ENCODE data around the gene ZNF587. TPM values are rescaled to one million over a fixed set of nuclear protein-coding genes. Genes with fewer than 3 reads are reported as not detected.
A peak's percentile ranks its signal among the peaks of the same experiment; 100 is the strongest.
"Not testable (repeated sequence)": the region's sequence is repeated elsewhere in the genome, so short reads cannot be mapped to it uniquely, and the experiment has no call there.

ZNF587 gene
- total RNA-seq: 10 to 100 TPM; 18.3 to 29.7 TPM

- not testable (repeated sequence) for H3K4me1 ChIP-seq (ENCODE audit: control insufficient read depth in 1 of 2, low read depth in 2 of 2); DNase-seq (ENCODE audit: low spot score); H3K27me3 ChIP-seq (replicated peaks; ENCODE audit: insufficient read depth)
- peak within 1 kb of the TSS; percentile 81 for H3K4me3 ChIP-seq
- H3K9me3 ChIP-seq: peaks cover 12% of the 10 kb centered on the region
- peak; percentile 83 for ATAC-seq (ENCODE audit: insufficient number of reproducible peaks, low FRiP score, low read depth)
- H3K36me3 ChIP-seq: peaks cover 11% of the 10 kb centered on the region
- H3K27ac ChIP-seq: peak within 1 kb of the TSS in 1 of 2 donors; percentile 57
These were observed at the start of gene ZNF587 for GRCh38 chr19:57849666-57850473. ZNF587 (plus strand) TSS chr19:57849859; CDS start chr19:57850039, 180 bp downstream.

- ATAC-seq (ENCODE audit: insufficient number of reproducible peaks, low FRiP score, low read depth): no peak
- DNase-seq (ENCODE audit: low spot score): no peak
- no peaks in the 10 kb centered on the region for H3K36me3 ChIP-seq
- peaks cover 5 to 13% of the 10 kb centered on the region in 2 donors for H3K4me1 ChIP-seq (ENCODE audit: control insufficient read depth in 1 of 2, low read depth in 2 of 2)
- H3K9me3 ChIP-seq: no peaks in the 10 kb centered on the region
- no peak for TF ChIP-seq CTCF (IDR thresholded peaks at IDR 0.05)
- H3K4me3 ChIP-seq: no peak overlapping the region
- no peak overlapping the region for H3K27ac ChIP-seq
- no peaks in the 10 kb centered on the region for H3K27me3 ChIP-seq (replicated peaks; ENCODE audit: insufficient read depth)
These were observed 49.0 kb upstream of the ZNF587 start for GRCh38 chr19:57800696-57801095.

GRCh38 chr19:57802269-57802668, 47.4 kb upstream of the ZNF587 start:
- DNase-seq (ENCODE audit: low spot score): no peak
- no peaks in the 10 kb centered on the region for H3K9me3 ChIP-seq
- H3K36me3 ChIP-seq: no peaks in the 10 kb centered on the region
- no peaks in the 10 kb centered on the region for H3K27me3 ChIP-seq (replicated peaks; ENCODE audit: insufficient read depth)
- TF ChIP-seq CTCF (IDR thresholded peaks at IDR 0.05): no peak
- peaks cover 5 to 13% of the 10 kb centered on the region in 2 donors for H3K4me1 ChIP-seq (ENCODE audit: control insufficient read depth in 1 of 2, low read depth in 2 of 2)
- no peak overlapping the region for H3K4me3 ChIP-seq
- H3K27ac ChIP-seq: no peak overlapping the region
- no peak for ATAC-seq (ENCODE audit: insufficient number of reproducible peaks, low FRiP score, low read depth)

GRCh38 chr19:57803265-57803593, 46.4 kb upstream of the ZNF587 start:
- ATAC-seq (ENCODE audit: insufficient number of reproducible peaks, low FRiP score, low read depth): no peak
- H3K36me3 ChIP-seq: peaks cover 8% of the 10 kb centered on the region
- DNase-seq (ENCODE audit: low spot score): no peak
- no peak for TF ChIP-seq CTCF (IDR thresholded peaks at IDR 0.05)
- no peaks in the 10 kb centered on the region for H3K27me3 ChIP-seq (replicated peaks; ENCODE audit: insufficient read depth)
- peak overlapping the region; percentile 64 to 81 for H3K27ac ChIP-seq
- H3K4me1 ChIP-seq (ENCODE audit: control insufficient read depth in 1 of 2, low read depth in 2 of 2): peaks cover 5 to 13% of the 10 kb centered on the region in 2 donors
- H3K4me3 ChIP-seq: peak overlapping the region; percentile 77
- no peaks in the 10 kb centered on the region for H3K9me3 ChIP-seq

GRCh38 chr19:57803594-57804325, 45.9 kb upstream of the ZNF587 start:
- Histone ChIP-seq H3K4me3 (peak overlapping the region; percentile 77), H3K36me3 (peaks cover 11% of the 10 kb centered on the region), H3K27ac (peak overlapping the region; percentile 64 to 81), H3K9me3 (no peaks in the 10 kb centered on the region), H3K4me1 (ENCODE audit: control insufficient read depth in 1 of 2, low read depth in 2 of 2) (peaks cover 5 to 13% of the 10 kb centered on the region in 2 donors), H3K27me3 (replicated peaks; ENCODE audit: insufficient read depth) (no peaks in the 10 kb centered on the region)
- DNase-seq (ENCODE audit: low spot score) (no peak), ATAC-seq (ENCODE audit: insufficient number of reproducible peaks, low FRiP score, low read depth) (no peak)
- TF ChIP-seq CTCF (IDR thresholded peaks at IDR 0.05): no peak

Measured in thoracic aorta (tissue), 2 donors.